ENCODE results near the gene NATD1.

- TF ChIP-seq CTCF (IDR thresholded peaks at IDR 0.05) (no peak), POLR2A (IDR thresholded peaks at IDR 0.05) (no peak), POLR2AphosphoS5 (IDR thresholded peaks at IDR 0.05; ENCODE audit: insufficient read depth in 1 of 2, low read depth in 1 of 2) (no peak)
Observed at GRCh38 chr17:21277332-21277731, 24.1 kb upstream of the NATD1 start.
